ENCODE data around the gene CCDC70.
A peak's percentile ranks its signal among the peaks of the same experiment; 100 is the strongest.
"Not testable (repeated sequence)": the region's sequence is repeated elsewhere in the genome, so short reads cannot be mapped to it uniquely, and the experiment has no call there.

The CCDC70 gene

GRCh38 chr13:51907040-51907732 is 45.4 kb downstream of the CCDC70 start:
- ATAC-seq (replicated peaks; ENCODE audit: extremely low read depth, poor library complexity, severe bottlenecking): no peak
- H3K4me1 Mint-ChIP-seq: peaks cover 16% of the 10 kb centered on the region
- H3K27me3 Mint-ChIP-seq: no peaks in the 10 kb centered on the region
- DNase-seq (ENCODE audit: low spot score in 2 of 2): no peak
- no peak overlapping the region for H3K4me3 Mint-ChIP-seq
- no peaks in the 10 kb centered on the region for H3K36me3 Mint-ChIP-seq (ENCODE audit: insufficient read depth)
- no peak overlapping the region for H3K27ac Mint-ChIP-seq (ENCODE audit: low read depth)
- H3K9me3 Mint-ChIP-seq: no peaks in the 10 kb centered on the region

DNA sequence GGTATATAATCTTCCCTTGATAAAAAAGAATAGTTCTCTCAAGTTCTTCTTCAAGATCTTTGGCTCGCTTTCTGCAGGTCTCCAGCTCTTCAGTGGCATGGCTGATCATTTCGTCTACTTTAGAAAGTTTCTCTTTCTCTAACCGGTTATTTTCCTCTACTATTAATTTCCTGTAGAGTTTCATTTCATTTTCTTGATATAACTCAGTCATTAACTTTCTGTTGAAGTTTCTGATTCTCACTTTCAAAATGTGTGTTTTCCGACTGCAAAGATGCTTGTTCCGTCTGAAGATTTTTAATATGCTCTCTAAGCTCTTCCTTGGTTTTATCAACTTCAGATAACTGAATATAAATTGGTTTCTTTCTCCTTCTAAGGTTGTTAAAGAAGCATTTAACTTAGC is 47.5 kb downstream of the CCDC70 start:
- H3K4me3 Mint-ChIP-seq: peak overlapping the region; percentile 50
- H3K27me3 Mint-ChIP-seq; ATAC-seq (replicated peaks; ENCODE audit: extremely low read depth, poor library complexity, severe bottlenecking); H3K9me3 Mint-ChIP-seq; H3K36me3 Mint-ChIP-seq (ENCODE audit: insufficient read depth); DNase-seq (ENCODE audit: low spot score in 2 of 2): not testable (repeated sequence)
- H3K27ac Mint-ChIP-seq (ENCODE audit: low read depth): peak overlapping the region; percentile 62
- peaks cover 21% of the 10 kb centered on the region for H3K4me1 Mint-ChIP-seq

- Mint-ChIP-seq H3K27me3 (no peaks in the 10 kb centered on the region), H3K4me3 (no peak overlapping the region), H3K27ac (ENCODE audit: low read depth) (no peak overlapping the region), H3K9me3 (no peaks in the 10 kb centered on the region), H3K4me1 (peaks cover 21% of the 10 kb centered on the region), H3K36me3 (ENCODE audit: insufficient read depth) (peaks cover under 1% of the 10 kb centered on the region)
- ATAC-seq (replicated peaks; ENCODE audit: extremely low read depth, poor library complexity, severe bottlenecking) (no peak), DNase-seq (ENCODE audit: low spot score in 2 of 2) (no peak)
Measured at GRCh38 chr13:51910508-51910907, 48.7 kb downstream of the CCDC70 start.

GRCh38 chr13:51912091-51912490 is 50.3 kb downstream of the CCDC70 start:
- Mint-ChIP-seq H3K36me3 (ENCODE audit: insufficient read depth) (peaks cover 3% of the 10 kb centered on the region), H3K4me3 (no peak overlapping the region), H3K4me1 (peaks cover 21% of the 10 kb centered on the region), H3K27me3 (no peaks in the 10 kb centered on the region), H3K9me3 (no peaks in the 10 kb centered on the region), H3K27ac (ENCODE audit: low read depth) (no peak overlapping the region)
- no peak for DNase-seq (ENCODE audit: low spot score in 2 of 2)
- ATAC-seq (replicated peaks; ENCODE audit: extremely low read depth, poor library complexity, severe bottlenecking): no peak

GRCh38 chr13:51912511-51913225 is 50.9 kb downstream of the CCDC70 start:
- Mint-ChIP-seq H3K4me3 (no peak overlapping the region), H3K9me3 (no peaks in the 10 kb centered on the region), H3K27me3 (no peaks in the 10 kb centered on the region), H3K36me3 (ENCODE audit: insufficient read depth) (peaks cover 3% of the 10 kb centered on the region), H3K4me1 (peaks cover 21% of the 10 kb centered on the region), H3K27ac (ENCODE audit: low read depth) (no peak overlapping the region)
- DNase-seq (ENCODE audit: low spot score in 2 of 2) (no peak), ATAC-seq (replicated peaks; ENCODE audit: extremely low read depth, poor library complexity, severe bottlenecking) (no peak)

DNA sequence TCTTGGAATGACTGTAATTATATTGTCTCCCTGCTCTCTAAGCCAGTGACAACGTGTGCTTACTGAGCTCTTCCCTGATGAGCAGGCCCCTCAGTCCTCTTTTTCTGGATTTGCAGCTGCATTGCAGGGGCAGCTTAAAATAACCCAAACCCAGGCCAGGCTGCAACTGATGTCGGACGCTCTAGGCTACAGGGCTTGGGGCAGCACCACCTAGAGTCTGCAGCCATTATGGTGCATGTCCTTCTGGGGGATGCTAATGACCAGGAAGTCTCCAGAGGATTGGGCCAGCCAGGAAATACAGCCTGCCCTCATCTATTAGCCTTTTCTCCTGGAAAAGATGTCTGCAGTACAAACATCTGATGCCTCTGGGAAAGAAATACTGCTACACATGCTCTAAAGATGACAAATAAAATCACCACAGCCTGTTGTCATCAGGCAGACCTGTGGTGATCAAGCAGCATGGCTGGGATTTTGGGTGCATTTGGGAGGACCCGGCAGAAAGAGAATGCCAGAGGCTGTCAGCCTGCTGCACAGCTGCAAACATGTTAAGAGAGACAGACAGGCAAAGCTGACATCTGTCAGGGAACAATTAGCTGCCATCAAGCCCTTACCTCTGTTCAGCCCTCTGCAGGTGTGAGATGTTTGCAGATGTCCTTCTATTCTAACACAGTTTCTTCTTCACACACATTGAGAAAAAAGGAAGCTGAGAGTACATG is 51.8 kb downstream of the CCDC70 start:
- no peak for ATAC-seq (replicated peaks; ENCODE audit: extremely low read depth, poor library complexity, severe bottlenecking)
- Mint-ChIP-seq H3K27me3 (no peaks in the 10 kb centered on the region), H3K9me3 (no peaks in the 10 kb centered on the region), H3K27ac (ENCODE audit: low read depth) (no peak overlapping the region), H3K4me3 (no peak overlapping the region), H3K4me1 (peaks cover 21% of the 10 kb centered on the region), H3K36me3 (ENCODE audit: insufficient read depth) (peaks cover 3% of the 10 kb centered on the region)
- DNase-seq (ENCODE audit: low spot score in 2 of 2): no peak

- Mint-ChIP-seq H3K4me1 (peaks cover 19% of the 10 kb centered on the region), H3K4me3 (no peak overlapping the region), H3K9me3 (no peaks in the 10 kb centered on the region), H3K36me3 (ENCODE audit: insufficient read depth) (peaks cover 3% of the 10 kb centered on the region), H3K27ac (ENCODE audit: low read depth) (no peak overlapping the region), H3K27me3 (no peaks in the 10 kb centered on the region)
- ATAC-seq (replicated peaks; ENCODE audit: extremely low read depth, poor library complexity, severe bottlenecking) (no peak), DNase-seq (ENCODE audit: low spot score in 2 of 2) (no peak)
Measured at GRCh38 chr13:51914137-51914493, 52.3 kb downstream of the CCDC70 start.

Measured in central memory CD8-positive, alpha-beta T cell (primary cell).